Spleen (tissue), 11 donors: Measurements from ENCODE around the gene NBEA. TPM values are rescaled to one million over a fixed set of nuclear protein-coding genes. Genes with fewer than 3 reads are reported as not detected.

Source experiments
- DNase-seq: peaks from one replicate; pipeline ENCODE4 v3.0.0-alpha.2; 2020
- H3K27ac ChIP-seq, 8 donors: fragments of 200-600 bp; sonication (generic) in 7 of 8; 1 replicate in 4 of 8; 2 replicates in 4 of 8; pipeline versions ENCODE4 v1.5.0 to v1.8.0; 2016 to 2021; ENCODE audit warnings: inconsistent platforms in 4 of 8, mild to moderate bottlenecking in 4 of 8, moderate library complexity in 1 of 8
- H3K27me3 ChIP-seq, 7 donors: fragments of 200-600 bp; sonication (generic) in 6 of 7; replicated peaks in 1 of 7; 1 replicate in 4 of 7; 2 replicates in 3 of 7; pipeline versions ENCODE4 v1.5.0 to v1.8.0; 2016 to 2021; ENCODE audit warnings: inconsistent platforms in 3 of 7, mild to moderate bottlenecking in 1 of 7
- H3K36me3 ChIP-seq, 6 donors: fragments of 200-600 bp; sonication (generic) in 5 of 6; 1 replicate in 4 of 6; 2 replicates in 2 of 6; pipeline versions ENCODE4 v1.5.0 to v1.8.0; 2016 to 2021; ENCODE audit warnings: inconsistent platforms in 2 of 6
- H3K4me1 ChIP-seq, 6 donors: fragments of 200-600 bp; sonication (generic) in 5 of 6; 1 replicate in 3 of 6; 2 replicates in 3 of 6; pipeline versions ENCODE4 v1.5.0 to v1.8.0; 2016 to 2021; ENCODE audit warnings: inconsistent platforms in 3 of 6
- H3K4me3 ChIP-seq, 8 donors: fragments of 200-600 bp; sonication (generic) in 7 of 8; 1 replicate in 4 of 8; 2 replicates in 4 of 8; pipeline versions ENCODE4 v1.5.0 to v1.8.0; 2016 to 2021; ENCODE audit warnings: inconsistent platforms in 4 of 8, mild to moderate bottlenecking in 4 of 8, moderate library complexity in 2 of 8
- H3K9me3 ChIP-seq, 8 donors: fragments of 200-600 bp; sonication (generic) in 7 of 8; 1 replicate in 4 of 8; 2 replicates in 4 of 8; pipeline versions ENCODE4 v1.5.0 to v1.8.0; 2016 to 2021; ENCODE audit warnings: inconsistent platforms in 4 of 8
- POLR2A ChIP-seq, 3 donors: fragments of 450-650 bp; IDR thresholded peaks; one replicate each; pipeline ENCODE4 v1.5.1; 2017; ENCODE audit warnings: antibody characterized with exemption in 3 of 3, mild to moderate bottlenecking in 1 of 3
- POLR2AphosphoS5 ChIP-seq, 3 donors: sonication (generic); formaldehyde crosslinking; IDR thresholded peaks; one replicate each; pipeline ENCODE4 v1.5.1; 2017; ENCODE audit warnings: antibody characterized with exemption in 3 of 3
- WGBS, 5 donors: extraction: QIAGEN DNeasy Blood & Tissue Kit in 3 of 5; methylation state at CpG; one replicate each; pipeline versions ENCODE4 v1.1.5 to v1.1.7; 2013 to 2018; 5-methylcytosine and 5-hydroxymethylcytosine counted together
- intact Hi-C: fragments of 100-400 bp; cut with DNase I; formaldehyde crosslinking; loops from one replicate; pipeline ENCODE4 v1.15.0; 2023; ENCODE audit warnings: low total_unique reads
- polyA plus RNA-seq, 3 donors: library from polyadenylated mRNA; stranded (reverse); fragments of 200-250 nt; gene quantifications; one replicate each; pipeline ENCODE4 v1.2.1, GENCODE V29; 2013
- total RNA-seq, 7 donors: library from RNA; depleted of rRNA in 3 of 7; stranded (reverse); fragments of >200 nt in 3 of 7; fragmentation: NEBNext Ultra II Directional in 4 of 7; extraction: Animal tissue kit (Norgen Biotek cat#: 25700) in 4 of 7; gene quantifications; one replicate each; pipeline versions ENCODE4 v1.1.0 to v1.2.1, GENCODE V29; 2016 to 2021
- TF ChIP-seq, protein P1 (sequence below), 11 experiments: fragments of 200-600 bp in 7 of 11; fragments of 450-650 bp in 4 of 11; sonication (generic) in 4 of 11; IDR thresholded peaks in 8 of 11; conservative IDR thresholded peaks in 3 of 11; 1 replicate in 7 of 11; 2 replicates in 4 of 11; pipeline versions ENCODE4 v1.4.0 to v1.8.0; 2016 to 2021; ENCODE audit warnings: antibody characterized with exemption in 11 of 11, inconsistent platforms in 4 of 11, mild to moderate bottlenecking in 1 of 11
- donor health status: healthy with polysubstance abuse.
- donor health status: DM: no; HTN: no; CAD: no; lungs with moderate emphysema.
- donor health status: DM: no; HTN: no; CAD: no.
- donor health status: Bipolar disorder and iron deficiency.
- donor health status: healthy.
- donor health status: DM: no; HTN: no; CAD: no.
- donor health status: DM: yes; HTN: yes; CAD: no.

Gene NBEA
- total and polyA plus RNA-seq, 10 donors = 1.8 to 27.7 (median 12.9) TPM

DNA sequence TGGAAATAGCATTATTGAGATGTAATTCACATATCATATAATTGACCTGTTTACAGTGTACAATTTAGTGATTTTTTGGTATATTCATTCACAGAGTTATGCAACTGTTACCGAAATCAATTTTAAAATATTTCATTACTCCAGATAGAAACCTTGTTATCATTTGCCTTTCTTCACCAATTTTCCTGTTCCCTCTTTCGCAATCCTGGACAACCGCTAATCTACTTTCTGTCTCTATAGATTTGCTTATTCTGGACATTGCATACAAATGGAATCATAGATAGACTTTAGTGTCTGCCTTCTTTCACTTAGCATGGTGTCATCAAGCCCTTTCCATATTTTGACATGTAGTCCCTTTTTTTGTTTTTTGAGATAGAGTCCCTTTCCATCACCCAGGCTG, 515.2 kb downstream of the NBEA start:
- intact Hi-C loops = no loop called here
- no peaks in the 10 kb centered on the region for H3K27me3 ChIP-seq
- DNase-seq = no peak
- H3K27ac ChIP-seq = no peak overlapping the region
- no peaks in the 10 kb centered on the region for H3K9me3 ChIP-seq
- no peaks in the 10 kb centered on the region for H3K4me1 ChIP-seq
- H3K4me3 ChIP-seq = no peak overlapping the region
- no peak for TF ChIP-seq POLR2AphosphoS5 (IDR thresholded peaks at IDR 0.05)
- TF ChIP-seq POLR2A (IDR thresholded peaks at IDR 0.05) = no peak
- TF ChIP-seq, protein P1, sequence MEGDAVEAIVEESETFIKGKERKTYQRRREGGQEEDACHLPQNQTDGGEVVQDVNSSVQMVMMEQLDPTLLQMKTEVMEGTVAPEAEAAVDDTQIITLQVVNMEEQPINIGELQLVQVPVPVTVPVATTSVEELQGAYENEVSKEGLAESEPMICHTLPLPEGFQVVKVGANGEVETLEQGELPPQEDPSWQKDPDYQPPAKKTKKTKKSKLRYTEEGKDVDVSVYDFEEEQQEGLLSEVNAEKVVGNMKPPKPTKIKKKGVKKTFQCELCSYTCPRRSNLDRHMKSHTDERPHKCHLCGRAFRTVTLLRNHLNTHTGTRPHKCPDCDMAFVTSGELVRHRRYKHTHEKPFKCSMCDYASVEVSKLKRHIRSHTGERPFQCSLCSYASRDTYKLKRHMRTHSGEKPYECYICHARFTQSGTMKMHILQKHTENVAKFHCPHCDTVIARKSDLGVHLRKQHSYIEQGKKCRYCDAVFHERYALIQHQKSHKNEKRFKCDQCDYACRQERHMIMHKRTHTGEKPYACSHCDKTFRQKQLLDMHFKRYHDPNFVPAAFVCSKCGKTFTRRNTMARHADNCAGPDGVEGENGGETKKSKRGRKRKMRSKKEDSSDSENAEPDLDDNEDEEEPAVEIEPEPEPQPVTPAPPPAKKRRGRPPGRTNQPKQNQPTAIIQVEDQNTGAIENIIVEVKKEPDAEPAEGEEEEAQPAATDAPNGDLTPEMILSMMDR (IDR thresholded peaks at IDR 0.05 in 8 of 11, conservative IDR thresholded peaks at IDR 0.05 in 3 of 11) = no peak
- peaks cover 0 to 7% (median 0%) of the 10 kb centered on the region in 6 donors for H3K36me3 ChIP-seq
- WGBS, 5 donors = 89 to 96% (median 93%) methylated on average over 3 of the region's 3 CpGs

DNA sequence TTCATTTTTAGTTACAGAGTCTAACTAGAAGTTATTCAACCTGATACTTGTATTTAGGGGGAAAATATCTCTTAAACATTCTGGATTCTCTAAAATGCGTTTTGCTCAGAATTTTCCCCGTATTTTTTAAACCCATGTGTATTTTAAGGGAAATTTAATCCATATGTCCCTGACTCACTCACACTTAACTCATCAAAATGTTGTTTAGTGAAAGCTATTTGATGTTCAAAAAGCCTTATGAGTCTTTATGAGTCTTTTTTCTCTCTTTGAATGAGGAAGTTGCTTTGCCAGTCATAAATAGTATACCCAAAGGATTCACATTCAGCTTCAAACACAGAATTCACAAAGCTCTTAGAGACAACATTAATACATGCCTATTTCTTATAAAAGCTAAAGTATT, 518.0 kb downstream of the NBEA start:
- TF ChIP-seq, protein P1 (IDR thresholded peaks at IDR 0.05 in 8 of 11, conservative IDR thresholded peaks at IDR 0.05 in 3 of 11) = no peak
- TF ChIP-seq POLR2A (IDR thresholded peaks at IDR 0.05) (no peak), POLR2AphosphoS5 (IDR thresholded peaks at IDR 0.05) (no peak)

DNA sequence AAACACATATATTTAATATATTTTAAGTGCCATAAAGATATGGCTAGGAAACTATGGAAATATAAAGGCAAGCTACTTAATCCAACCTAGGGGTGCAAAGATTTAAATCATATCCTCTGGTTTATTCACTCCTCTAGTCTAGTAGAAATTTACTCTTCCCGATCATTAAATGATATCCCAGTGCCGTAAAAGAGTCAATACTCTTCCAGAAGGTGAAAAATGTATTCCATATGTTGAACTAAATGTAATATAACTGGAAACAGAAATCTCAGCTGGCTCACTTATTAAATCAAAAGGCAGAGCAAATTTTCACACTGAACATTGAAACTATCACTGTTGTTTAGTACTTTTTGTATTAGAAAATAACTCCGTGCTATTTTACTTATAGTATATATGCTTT, 523.3 kb downstream of the NBEA start:
- H3K36me3 ChIP-seq = no peaks in the 10 kb centered on the region
- intact Hi-C loops = no loop called here
- no peak for DNase-seq
- peaks cover 0 to 35% (median 6%) of the 10 kb centered on the region in 7 donors for H3K27me3 ChIP-seq
- no peak overlapping the region for H3K27ac ChIP-seq
- H3K4me1 ChIP-seq = peaks cover 0 to 7% (median 0%) of the 10 kb centered on the region in 6 donors
- TF ChIP-seq POLR2AphosphoS5 (IDR thresholded peaks at IDR 0.05) (no peak), POLR2A (IDR thresholded peaks at IDR 0.05) (no peak)
- TF ChIP-seq, protein P1 (IDR thresholded peaks at IDR 0.05 in 8 of 11, conservative IDR thresholded peaks at IDR 0.05 in 3 of 11) = no peak
- no peaks in the 10 kb centered on the region for H3K9me3 ChIP-seq
- 86 to 96% (median 92%) methylated on average over 3 of the region's 3 CpGs for WGBS, 5 donors
- no peak overlapping the region for H3K4me3 ChIP-seq

More for the DNA sequence above, 518.0 kb downstream of the NBEA start:
- no peaks in the 10 kb centered on the region for H3K9me3 ChIP-seq
- H3K4me3 ChIP-seq = no peak overlapping the region
- H3K27ac ChIP-seq = no peak overlapping the region
- no peak for DNase-seq
- no peaks in the 10 kb centered on the region for H3K4me1 ChIP-seq
- 85 to 98% (median 91%) methylated on average over 2 of the region's 2 CpGs for WGBS, 5 donors
- intact Hi-C loops = no loop called here
- no peaks in the 10 kb centered on the region for H3K36me3 ChIP-seq
- H3K27me3 ChIP-seq = no peaks in the 10 kb centered on the region

DNA sequence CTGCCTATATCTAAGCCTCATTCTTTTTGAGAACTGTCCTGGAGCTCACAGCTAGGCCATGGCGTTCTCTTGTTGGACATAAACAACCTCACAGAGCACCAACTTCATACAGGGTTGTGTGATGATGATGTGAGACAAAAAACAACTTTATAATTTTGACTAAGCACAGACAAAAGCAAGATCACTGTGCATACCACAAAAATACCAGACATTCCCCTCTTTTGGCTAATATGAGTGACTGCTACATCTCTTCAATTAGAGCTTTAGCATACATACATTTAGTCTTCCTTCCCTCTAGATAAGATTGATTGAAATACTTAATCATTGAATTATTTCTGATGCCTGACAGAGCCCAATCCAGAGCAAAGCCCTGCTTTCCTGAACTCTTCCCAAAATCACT, 526.1 kb downstream of the NBEA start:
- Histone ChIP-seq H3K36me3 (no peaks in the 10 kb centered on the region), H3K9me3 (peaks cover 0 to 20% (median 0%) of the 10 kb centered on the region in 8 donors), H3K27me3 (peaks cover 0 to 64% (median 19%) of the 10 kb centered on the region in 7 donors), H3K4me1 (peaks cover 0 to 18% (median 7%) of the 10 kb centered on the region in 6 donors), H3K27ac (no peak overlapping the region), H3K4me3 (no peak overlapping the region)
- 83 to 96% (median 90%) methylated on average over 1 of the region's 1 CpG for WGBS, 5 donors
- TF ChIP-seq POLR2A (IDR thresholded peaks at IDR 0.05) (no peak), POLR2AphosphoS5 (IDR thresholded peaks at IDR 0.05) (no peak)
- TF ChIP-seq, protein P1 (IDR thresholded peaks at IDR 0.05 in 8 of 11, conservative IDR thresholded peaks at IDR 0.05 in 3 of 11) = no peak
- DNase-seq = no peak
- intact Hi-C loops = no loop called here
